HepG2 (cell line): ENCODE measurements around the gene CLPTM1L. TPM values are rescaled to one million over a fixed set of nuclear protein-coding genes. Genes with fewer than 3 reads are reported as not detected.

ENCODE experiments used
- BATF2 ChIP-seq: sonication (generic); formaldehyde crosslinking; IDR thresholded peaks from 2 replicates; pipeline ENCODE4 v1.8.0; 2022; ENCODE audit warnings: mild to moderate bottlenecking, missing genetic modification reagents, moderate library complexity
- FOXK2 ChIP-seq: fragments of 450-650 bp; IDR thresholded peaks from 2 replicates; pipeline ENCODE4 v1.6.1; 2016
- MAZ ChIP-seq, 2 experiments: sonication (generic) in 1 of 2; formaldehyde crosslinking in 1 of 2; IDR thresholded peaks; 2 replicates each; pipeline versions ENCODE4 v1.5.0 to v1.6.1; 2012 to 2020; ENCODE audit warnings: low read depth in 2 of 2, mild to moderate bottlenecking in 2 of 2, borderline replicate concordance in 1 of 2, improper control_type of control experiment in 1 of 2, low read length in 1 of 2, missing genetic modification reagents in 1 of 2, moderate library complexity in 1 of 2
- MBD4 ChIP-seq: IDR thresholded peaks from 2 replicates; pipeline ENCODE4 v1.6.1; 2012; ENCODE audit warnings: low read length, inconsistent platforms, borderline replicate concordance
- SAP130 ChIP-seq: IDR thresholded peaks from 2 replicates; pipeline ENCODE4 v1.6.1; 2016; ENCODE audit warnings: low read depth
- TBP ChIP-seq: sonication (generic); formaldehyde crosslinking; IDR thresholded peaks from 2 replicates; pipeline ENCODE4 v1.5.0; 2020; ENCODE audit warnings: missing genetic modification reagents
- TFDP1 ChIP-seq: IDR thresholded peaks from 2 replicates; pipeline ENCODE4 v1.6.1; 2016; ENCODE audit warnings: missing compliant biosample characterization, missing genetic modification reagents, borderline replicate concordance
- TFDP2 ChIP-seq: sonication (generic); formaldehyde crosslinking; IDR thresholded peaks from 2 replicates; pipeline ENCODE4 v1.4.0; 2020; ENCODE audit warnings: missing genetic modification reagents
- YY1 ChIP-seq: IDR thresholded peaks from 2 replicates; pipeline ENCODE4 v1.6.1; 2011; ENCODE audit warnings: low read length, low read depth, moderate library complexity, mild to moderate bottlenecking; ENCODE audit not compliant: insufficient read depth, insufficient replicate concordance
- ZFP37 ChIP-seq: sonication (generic); formaldehyde crosslinking; IDR thresholded peaks from 2 replicates; pipeline ENCODE4 v1.4.0; 2020; ENCODE audit warnings: missing genetic modification reagents, borderline replicate concordance
- ZFP41 ChIP-seq: sonication (generic); formaldehyde crosslinking; IDR thresholded peaks from 2 replicates; pipeline ENCODE4 v1.4.0; 2020; ENCODE audit warnings: mild to moderate bottlenecking, missing genetic modification reagents, borderline replicate concordance
- ZNF407 ChIP-seq: sonication (generic); formaldehyde crosslinking; IDR thresholded peaks from one replicate; pipeline ENCODE4 v1.5.1; 2020; ENCODE audit warnings: mild to moderate bottlenecking, missing genetic modification reagents; ENCODE audit errors: not compliant biosample characterization
- ZNF598 ChIP-seq: sonication (generic); formaldehyde crosslinking; IDR thresholded peaks from 2 replicates; pipeline ENCODE4 v1.5.1; 2020; ENCODE audit warnings: mild to moderate bottlenecking, missing genetic modification reagents, borderline replicate concordance
- ZNF614 ChIP-seq: IDR thresholded peaks from 2 replicates; pipeline ENCODE4 v1.6.1; 2018; ENCODE audit warnings: missing biosample characterization, missing genetic modification reagents, inconsistent platforms, borderline replicate concordance
- ZNF737 ChIP-seq: sonication (generic); formaldehyde crosslinking; IDR thresholded peaks from 2 replicates; pipeline ENCODE4 v1.5.0; 2020; ENCODE audit warnings: missing genetic modification reagents, mild to moderate bottlenecking, borderline replicate concordance
- polyA plus RNA-seq, 8 experiments: library from polyadenylated mRNA; depleted of rRNA in 3 of 8; stranded (reverse) in 7 of 8; unstranded in 1 of 8; fragments of >200 nt; fragmentation: Illumina TruSeq in 4 of 8; extraction: Trizol in 4 of 8; gene quantifications; 2 replicates each; pipeline versions ENCODE4 v1.2.1 to v1.2.3, GENCODE V29; 2011 to 2016; ENCODE audit warnings: low read depth in 4 of 8, missing spikeins in 1 of 8, mixed read lengths in 1 of 8; ENCODE audit not compliant: insufficient read depth in 1 of 8
- total RNA-seq, 5 experiments: library from RNA; depleted of rRNA; stranded (reverse); fragments of >200 nt; fragmentation: Illumina TruSeq; extraction: Trizol; gene quantifications; 2 replicates each; pipeline ENCODE4 v1.2.3, GENCODE V29; 2016; ENCODE audit warnings: low read depth in 1 of 5

CLPTM1L gene
- total and polyA plus RNA-seq, 2 of the 13 experiments (the other 11 are each of a cell fraction or from before 2014, with no cell fraction given): 80.3 to 124 TPM

- TF ChIP-seq ZNF598 (CRISPR knock-in tag) (no peak), YY1 (no peak), ZNF614 (CRISPR knock-in tag) (no peak), MBD4 (no peak), ZNF407 (CRISPR knock-in tag) (no peak), SAP130 (no peak), ZFP41 (CRISPR knock-in tag) (no peak), ZFP37 (no peak), ZNF737 (CRISPR knock-in tag) (no peak), FOXK2 (no peak), TFDP1 (CRISPR knock-in tag) (peak; percentile 46; the same call in 1 of the 2 replicates), TBP (CRISPR knock-in tag) (no peak), MAZ (IDR thresholded peaks at IDR 0.05; ENCODE audit: borderline replicate concordance, low read depth, low read length) (no peak), MAZ (CRISPR knock-in tag; IDR thresholded peaks at IDR 0.05; ENCODE audit: low read depth) (no peak), TFDP2 (peak; percentile 29; the same call in 1 of the 2 replicates), BATF2 (no peak)
Measured at GRCh38 chr5:1295650-1296037, 49.3 kb downstream of the CLPTM1L start (continued).
